Esophagus squamous epithelium (tissue), 4 donors: ENCODE measurements around the gene MTERF1.

Source experiments
- CTCF ChIP-seq, 6 experiments: fragments of 450-650 bp in 4 of 6; fragments of 200-600 bp in 2 of 6; sonication (generic) in 2 of 6; IDR thresholded peaks; one replicate each; pipeline ENCODE4 v1.5.1; 2016 to 2019; ENCODE audit warnings: antibody characterized with exemption in 6 of 6, mild to moderate bottlenecking in 4 of 6, moderate library complexity in 4 of 6
- POLR2A ChIP-seq, 4 donors: fragments of 450-650 bp; IDR thresholded peaks; one replicate each; pipeline ENCODE4 v1.6.1; 2017; ENCODE audit warnings: antibody characterized with exemption in 4 of 4, mild to moderate bottlenecking in 4 of 4, moderate library complexity in 3 of 4

GRCh38 chr7:91892821-91893340 is 12.4 kb upstream of the MTERF1 start:
- no peak for TF ChIP-seq CTCF (IDR thresholded peaks at IDR 0.05)
- TF ChIP-seq POLR2A (IDR thresholded peaks at IDR 0.05), result no peak
